Activated T-helper 2 cell treated with anti-CD3 and anti-CD28 coated beads, Interferon-gamma antibody, Interleukin-2, Interleukin-4, amounts not matched to agents 10 μg/mL and 5 μg/mL and 100 μg/mL, durations not matched to agents 14 hours and 24 hours and 36 hours (primary cell): ENCODE measurements around the gene TLE2. TPM values are rescaled to one million over a fixed set of nuclear protein-coding genes. Genes with fewer than 3 reads are reported as not detected.

Source experiments
- DNase-seq: peaks from one replicate; pipeline ENCODE4 v3.0.0; 2021; ENCODE audit warnings: low spot score
- H3K27ac Mint-ChIP-seq: one replicate; pipeline ENCODE4 v1.8.0; 2021; ENCODE audit warnings: mixed read lengths
- H3K27me3 Mint-ChIP-seq: one replicate; pipeline ENCODE4 v1.8.0; 2021; ENCODE audit warnings: low read depth, mixed read lengths
- H3K36me3 Mint-ChIP-seq: one replicate; pipeline ENCODE4 v1.8.0; 2021; ENCODE audit warnings: low read depth, mixed read lengths
- H3K4me1 Mint-ChIP-seq: one replicate; pipeline ENCODE4 v1.8.0; 2021; ENCODE audit warnings: low read depth, mixed read lengths
- H3K4me3 Mint-ChIP-seq: one replicate; pipeline ENCODE4 v1.8.0; 2021; ENCODE audit warnings: low read depth, mild to moderate bottlenecking, moderate library complexity, mixed read lengths
- H3K9me3 Mint-ChIP-seq: one replicate; pipeline ENCODE4 v1.8.0; 2021; ENCODE audit warnings: mixed read lengths
- intact Hi-C: fragments of 100-400 bp; cut with micrococcal nuclease; formaldehyde crosslinking; loops from one replicate; pipeline ENCODE4 v1.15.1; 2023
- total RNA-seq: library from RNA; stranded (reverse); gene quantifications from 2 replicates; pipeline ENCODE4 v1.2.3, GENCODE V29; 2022

Gene TLE2
- total RNA-seq, 1 donor from 2014 or later, result 2.2 TPM

DNA sequence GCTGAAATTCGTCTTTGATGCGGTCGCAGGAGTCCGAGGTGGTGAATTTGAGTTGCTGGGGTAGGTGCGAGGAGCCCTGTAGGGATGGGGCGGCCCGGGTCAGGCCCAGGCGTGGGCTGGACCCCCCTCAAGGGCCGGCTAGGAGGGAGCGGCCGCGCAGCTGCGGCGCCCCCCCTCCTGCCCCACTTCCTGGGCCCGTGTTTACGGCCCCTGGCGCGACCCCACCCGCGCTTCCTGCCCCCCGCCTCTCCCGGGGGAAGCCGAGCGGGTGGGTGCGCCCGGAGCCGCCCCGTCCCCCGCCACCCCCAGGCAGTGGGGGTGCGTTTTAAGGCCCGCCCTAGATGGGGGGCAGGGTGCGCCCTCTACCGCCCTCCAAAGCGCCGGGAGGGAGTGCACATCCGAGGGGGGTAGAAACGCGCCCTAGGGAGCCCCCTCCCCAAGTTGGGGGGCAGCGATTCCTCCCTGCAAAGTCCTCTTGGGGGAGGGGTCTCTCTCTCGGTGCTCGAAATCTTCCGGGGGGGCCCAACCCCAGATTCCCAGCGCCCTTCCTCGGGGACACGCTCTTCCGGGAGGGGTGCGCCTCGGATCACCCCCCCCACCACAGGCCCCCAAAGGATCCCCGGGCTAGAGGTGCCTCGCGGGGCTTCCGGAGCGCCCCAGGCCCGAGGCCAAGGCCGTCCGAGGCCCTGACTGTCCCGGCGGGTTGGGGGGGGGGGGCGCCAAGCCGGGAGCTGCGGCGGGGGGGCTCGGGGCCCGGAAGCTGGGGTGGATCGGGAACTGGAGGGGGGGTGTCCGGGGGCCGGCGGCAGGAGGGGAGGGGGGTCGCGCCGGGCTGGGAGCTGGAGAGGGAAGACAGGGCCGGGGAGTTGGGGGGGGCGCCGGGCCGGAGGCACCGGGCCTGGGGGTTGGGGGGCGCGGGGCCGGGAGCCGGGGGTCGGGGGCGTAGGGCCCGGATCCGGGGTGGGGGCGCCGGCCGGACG is 32.4 kb upstream of the TLE2 start:
- intact Hi-C loops, result loop anchor here (1.0 to 10.0 kb wide), 2 partner anchors 26 to 103 kb away; no protein-coding TSS in a partner anchor
- peak; percentile 68 for DNase-seq
- no peaks in the 10 kb centered on the region for H3K9me3 Mint-ChIP-seq
- H3K27me3 Mint-ChIP-seq, result no peaks in the 10 kb centered on the region
- H3K27ac Mint-ChIP-seq, result peak overlapping the region; percentile 90
- peak overlapping the region; percentile 88 for H3K4me3 Mint-ChIP-seq
- H3K36me3 Mint-ChIP-seq, result peaks cover 38% of the 10 kb centered on the region
- peaks cover 23% of the 10 kb centered on the region for H3K4me1 Mint-ChIP-seq

DNA sequence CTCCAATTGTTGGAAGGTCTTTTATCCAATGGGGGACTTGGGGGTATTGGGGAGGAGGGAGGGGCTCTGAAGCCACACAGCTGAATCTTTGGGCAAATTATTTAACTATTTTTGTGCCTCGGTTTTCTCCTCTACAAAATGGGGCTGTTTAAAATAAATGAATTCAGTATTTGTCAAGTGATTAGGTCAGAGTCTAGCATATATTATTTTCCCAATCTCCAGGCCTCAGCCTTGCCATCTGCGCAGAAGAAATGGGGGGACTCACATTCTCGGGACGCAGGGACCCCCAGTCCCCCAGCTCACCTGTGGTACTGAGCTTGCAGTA is 31.7 kb upstream of the TLE2 start:
- H3K9me3 Mint-ChIP-seq, result no peaks in the 10 kb centered on the region
- intact Hi-C loops, result loop anchor here (1.0 to 10.0 kb wide), 2 partner anchors 26 to 104 kb away; no protein-coding TSS in a partner anchor
- peaks cover 41% of the 10 kb centered on the region for H3K36me3 Mint-ChIP-seq
- H3K4me3 Mint-ChIP-seq, result peak overlapping the region; percentile 88
- DNase-seq, result no peak
- H3K27me3 Mint-ChIP-seq, result no peaks in the 10 kb centered on the region
- H3K4me1 Mint-ChIP-seq, result peaks cover 23% of the 10 kb centered on the region
- H3K27ac Mint-ChIP-seq, result peak overlapping the region; percentile 90

DNA sequence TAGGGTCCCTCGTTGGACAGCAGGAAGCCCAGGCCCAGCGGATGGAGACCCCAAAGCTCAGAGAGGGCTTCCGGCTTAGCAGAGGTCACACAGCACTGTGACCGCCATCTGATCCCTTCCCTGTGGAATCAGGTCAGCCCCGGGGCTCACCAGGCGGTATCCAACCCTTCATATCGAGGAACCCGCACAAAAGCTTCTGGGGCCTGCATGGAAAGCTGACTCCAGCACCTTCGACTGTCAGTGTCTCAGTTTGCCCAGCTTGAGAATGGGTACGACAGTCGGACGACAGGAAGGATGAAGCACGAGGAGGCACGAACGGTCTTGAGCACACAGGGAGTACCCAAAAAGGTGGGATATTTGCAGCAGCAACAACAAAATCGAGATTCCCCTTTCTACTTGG is 30.6 kb upstream of the TLE2 start:
- intact Hi-C loops, result loop anchor here (10.0 kb wide), 1 partner anchor 105 kb away; no protein-coding TSS in a partner anchor
- no peaks in the 10 kb centered on the region for H3K27me3 Mint-ChIP-seq
- H3K4me1 Mint-ChIP-seq, result peaks cover 30% of the 10 kb centered on the region
- H3K36me3 Mint-ChIP-seq, result peaks cover 53% of the 10 kb centered on the region
- DNase-seq, result no peak
- H3K27ac Mint-ChIP-seq, result peak overlapping the region; percentile 8
- H3K9me3 Mint-ChIP-seq, result no peaks in the 10 kb centered on the region
- peak overlapping the region; percentile 51 for H3K4me3 Mint-ChIP-seq

- intact Hi-C loops, result no loop called here
- Mint-ChIP-seq H3K36me3 (peaks cover 60% of the 10 kb centered on the region), H3K27me3 (no peaks in the 10 kb centered on the region), H3K27ac (no peak overlapping the region), H3K4me3 (no peak overlapping the region), H3K4me1 (peaks cover 30% of the 10 kb centered on the region), H3K9me3 (no peaks in the 10 kb centered on the region)
- DNase-seq, result no peak
Observed at GRCh38 chr19:3058821-3059314, 29.8 kb upstream of the TLE2 start.

- intact Hi-C loops, result no loop called here
- no peak for DNase-seq
- Mint-ChIP-seq H3K36me3 (peaks cover 63% of the 10 kb centered on the region), H3K4me3 (no peak overlapping the region), H3K27me3 (no peaks in the 10 kb centered on the region), H3K9me3 (no peaks in the 10 kb centered on the region), H3K4me1 (peaks cover 28% of the 10 kb centered on the region), H3K27ac (no peak overlapping the region)
Observed at GRCh38 chr19:3058009-3058820, 29.1 kb upstream of the TLE2 start.

DNA sequence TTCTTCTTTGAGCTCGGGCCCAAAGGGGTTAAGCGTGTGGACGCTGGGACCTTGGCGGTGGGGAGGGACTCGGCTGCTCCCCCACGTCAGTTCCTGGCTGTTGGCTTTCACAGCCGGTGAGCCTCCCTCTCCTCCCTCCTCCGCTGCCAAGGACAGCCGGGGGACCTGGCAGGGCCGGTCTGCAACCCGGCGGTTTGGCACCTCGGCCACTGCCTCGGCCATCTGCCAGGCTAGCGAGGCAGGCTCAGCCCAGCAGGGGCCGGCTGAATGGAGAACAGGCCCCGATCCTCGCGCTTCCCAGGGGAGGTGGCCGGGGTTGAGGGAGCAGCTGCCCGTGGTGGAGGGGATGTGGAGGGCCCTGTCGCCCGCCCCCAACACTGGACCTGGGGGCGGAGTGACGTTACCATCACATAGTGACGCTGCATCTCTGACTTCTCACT is 28.2 kb upstream of the TLE2 start:
- DNase-seq, result no peak
- intact Hi-C loops, result no loop called here
- Mint-ChIP-seq H3K27me3 (no peaks in the 10 kb centered on the region), H3K4me3 (no peak overlapping the region), H3K9me3 (no peaks in the 10 kb centered on the region), H3K4me1 (peaks cover 27% of the 10 kb centered on the region), H3K27ac (no peak overlapping the region), H3K36me3 (peaks cover 68% of the 10 kb centered on the region)

DNA sequence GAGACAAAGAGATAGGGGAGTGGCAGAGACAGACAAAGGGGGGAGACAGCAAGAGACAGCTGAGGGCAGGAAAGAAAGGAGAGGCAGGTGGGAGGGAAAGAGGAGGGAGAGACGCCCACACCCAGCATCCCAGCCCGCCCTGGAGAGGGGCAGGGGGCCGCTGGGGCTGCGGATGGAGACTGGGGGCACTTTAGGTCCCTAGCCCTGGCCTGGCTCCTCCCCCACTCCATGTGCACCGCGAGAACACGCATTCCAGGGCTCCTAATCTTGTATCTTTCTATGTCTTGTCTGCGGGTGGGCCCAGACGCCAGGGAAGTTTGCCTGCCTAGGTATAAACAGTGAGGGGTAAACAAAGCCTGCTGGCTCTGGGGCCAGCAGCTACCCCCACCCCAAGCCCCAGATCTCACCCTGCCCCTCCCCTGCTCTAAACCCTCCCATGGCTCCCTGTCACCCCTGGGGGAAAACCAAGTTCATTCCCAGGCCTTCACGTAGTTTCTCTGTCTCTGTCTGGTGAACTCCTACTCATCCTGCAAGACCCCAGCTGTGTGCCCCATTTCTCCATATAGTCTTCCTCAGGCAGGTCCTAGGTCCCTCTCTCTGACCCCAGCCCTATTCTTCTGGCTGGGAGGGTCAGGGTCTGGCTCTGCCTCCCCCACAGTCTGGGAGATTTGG is 27.5 kb upstream of the TLE2 start:
- no peaks in the 10 kb centered on the region for H3K9me3 Mint-ChIP-seq
- H3K4me1 Mint-ChIP-seq, result peaks cover 27% of the 10 kb centered on the region
- DNase-seq, result no peak
- intact Hi-C loops, result no loop called here
- no peaks in the 10 kb centered on the region for H3K27me3 Mint-ChIP-seq
- no peak overlapping the region for H3K4me3 Mint-ChIP-seq
- H3K27ac Mint-ChIP-seq, result no peak overlapping the region
- peaks cover 68% of the 10 kb centered on the region for H3K36me3 Mint-ChIP-seq

- H3K9me3 Mint-ChIP-seq, result no peaks in the 10 kb centered on the region
- H3K27me3 Mint-ChIP-seq, result no peaks in the 10 kb centered on the region
- peaks cover 25% of the 10 kb centered on the region for H3K4me1 Mint-ChIP-seq
- no peak overlapping the region for H3K4me3 Mint-ChIP-seq
- intact Hi-C loops, result no loop called here
- no peak for DNase-seq
- H3K27ac Mint-ChIP-seq, result no peak overlapping the region
- H3K36me3 Mint-ChIP-seq, result peaks cover 65% of the 10 kb centered on the region
Observed at GRCh38 chr19:3055741-3056416, 26.8 kb upstream of the TLE2 start.

GRCh38 chr19:3054972-3055740 is 26.1 kb upstream of the TLE2 start:
- H3K4me1 Mint-ChIP-seq, result peaks cover 21% of the 10 kb centered on the region
- intact Hi-C loops, result no loop called here
- no peaks in the 10 kb centered on the region for H3K27me3 Mint-ChIP-seq
- H3K4me3 Mint-ChIP-seq, result no peak overlapping the region
- H3K9me3 Mint-ChIP-seq, result no peaks in the 10 kb centered on the region
- peak overlapping the region; percentile 42 for H3K27ac Mint-ChIP-seq
- no peak for DNase-seq
- H3K36me3 Mint-ChIP-seq, result peaks cover 58% of the 10 kb centered on the region

GRCh38 chr19:3054265-3054971 is 25.3 kb upstream of the TLE2 start:
- Mint-ChIP-seq H3K9me3 (no peaks in the 10 kb centered on the region), H3K36me3 (peaks cover 51% of the 10 kb centered on the region), H3K27ac (peak overlapping the region; percentile 42), H3K4me3 (no peak overlapping the region), H3K27me3 (no peaks in the 10 kb centered on the region), H3K4me1 (peaks cover 17% of the 10 kb centered on the region)
- DNase-seq, result no peak
- intact Hi-C loops, result no loop called here

DNA sequence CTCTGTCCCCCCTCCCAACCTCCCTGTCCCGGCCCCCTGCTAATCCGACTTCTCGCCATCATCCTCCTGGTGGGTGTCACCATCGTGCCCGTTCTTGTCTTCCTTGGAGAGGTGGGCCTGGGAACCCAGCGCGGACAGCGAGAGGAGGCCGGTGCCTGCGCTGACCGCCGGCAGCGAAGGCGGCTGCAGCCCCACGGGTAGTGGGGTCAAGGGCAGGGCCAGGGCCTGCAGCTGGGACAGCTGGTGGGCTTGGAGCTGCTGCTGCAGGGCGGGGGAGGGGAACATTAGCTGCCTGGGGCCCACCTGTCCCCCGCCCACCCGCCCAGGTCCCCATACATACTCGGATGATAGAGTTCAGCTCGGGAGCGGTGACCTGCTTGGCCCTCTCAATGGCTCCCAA is 24.7 kb upstream of the TLE2 start:
- H3K27me3 Mint-ChIP-seq, result peaks cover 2% of the 10 kb centered on the region
- intact Hi-C loops, result no loop called here
- H3K4me3 Mint-ChIP-seq, result no peak overlapping the region
- DNase-seq, result no peak
- H3K36me3 Mint-ChIP-seq, result peaks cover 49% of the 10 kb centered on the region
- H3K27ac Mint-ChIP-seq, result no peak overlapping the region
- H3K9me3 Mint-ChIP-seq, result no peaks in the 10 kb centered on the region
- peaks cover 17% of the 10 kb centered on the region for H3K4me1 Mint-ChIP-seq
